ENCODE results near the gene DDX31. TPM values are rescaled to one million over a fixed set of nuclear protein-coding genes. Genes with fewer than 3 reads are reported as not detected.

Gene DDX31
- total RNA-seq, 2 donors from 2014 or later, result 7.6 to 19.7 TPM

DNA sequence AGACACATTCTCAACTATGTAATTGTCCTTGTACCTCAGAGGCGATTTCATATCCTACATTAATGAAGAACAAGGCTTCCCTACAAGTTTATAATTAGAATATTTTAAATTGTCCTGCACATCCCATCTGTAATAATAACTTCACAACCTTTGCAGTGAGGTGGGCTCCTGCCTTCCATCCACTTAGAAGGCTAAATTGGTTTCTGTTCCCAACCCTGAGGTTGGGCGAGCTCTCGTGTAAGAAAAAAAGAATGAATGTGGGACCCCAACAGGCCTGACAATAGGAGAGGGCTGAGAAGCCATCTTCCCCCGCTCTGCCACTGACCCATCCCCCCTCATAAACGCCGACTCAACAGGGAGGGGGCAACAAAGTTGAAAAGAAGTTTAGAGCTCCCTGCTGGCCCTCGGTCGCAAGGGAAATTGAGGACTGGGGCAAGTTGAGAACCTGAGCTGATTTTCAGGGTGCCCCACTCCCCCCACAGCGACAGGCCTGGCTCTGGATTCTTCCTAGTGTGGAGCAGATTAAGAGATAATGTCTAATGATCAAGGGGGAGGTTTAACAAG is 78.0 kb downstream of the DDX31 start:
- Histone ChIP-seq H3K27ac (no peak overlapping the region), H3K4me1 (ENCODE audit: control insufficient read depth in 1 of 2, low read depth in 2 of 2) (peaks cover 0 to 8% of the 10 kb centered on the region in 2 donors), H3K27me3 (replicated peaks; ENCODE audit: insufficient read depth) (peaks cover 14% of the 10 kb centered on the region), H3K9me3 (no peaks in the 10 kb centered on the region), H3K4me3 (no peak overlapping the region), H3K36me3 (peaks cover 12% of the 10 kb centered on the region)
- ATAC-seq (ENCODE audit: insufficient number of reproducible peaks, low FRiP score, low read depth) (no peak), DNase-seq (ENCODE audit: low spot score) (no peak)
- TF ChIP-seq, protein P1, sequence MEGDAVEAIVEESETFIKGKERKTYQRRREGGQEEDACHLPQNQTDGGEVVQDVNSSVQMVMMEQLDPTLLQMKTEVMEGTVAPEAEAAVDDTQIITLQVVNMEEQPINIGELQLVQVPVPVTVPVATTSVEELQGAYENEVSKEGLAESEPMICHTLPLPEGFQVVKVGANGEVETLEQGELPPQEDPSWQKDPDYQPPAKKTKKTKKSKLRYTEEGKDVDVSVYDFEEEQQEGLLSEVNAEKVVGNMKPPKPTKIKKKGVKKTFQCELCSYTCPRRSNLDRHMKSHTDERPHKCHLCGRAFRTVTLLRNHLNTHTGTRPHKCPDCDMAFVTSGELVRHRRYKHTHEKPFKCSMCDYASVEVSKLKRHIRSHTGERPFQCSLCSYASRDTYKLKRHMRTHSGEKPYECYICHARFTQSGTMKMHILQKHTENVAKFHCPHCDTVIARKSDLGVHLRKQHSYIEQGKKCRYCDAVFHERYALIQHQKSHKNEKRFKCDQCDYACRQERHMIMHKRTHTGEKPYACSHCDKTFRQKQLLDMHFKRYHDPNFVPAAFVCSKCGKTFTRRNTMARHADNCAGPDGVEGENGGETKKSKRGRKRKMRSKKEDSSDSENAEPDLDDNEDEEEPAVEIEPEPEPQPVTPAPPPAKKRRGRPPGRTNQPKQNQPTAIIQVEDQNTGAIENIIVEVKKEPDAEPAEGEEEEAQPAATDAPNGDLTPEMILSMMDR (IDR thresholded peaks at IDR 0.05), result no peak

DNA sequence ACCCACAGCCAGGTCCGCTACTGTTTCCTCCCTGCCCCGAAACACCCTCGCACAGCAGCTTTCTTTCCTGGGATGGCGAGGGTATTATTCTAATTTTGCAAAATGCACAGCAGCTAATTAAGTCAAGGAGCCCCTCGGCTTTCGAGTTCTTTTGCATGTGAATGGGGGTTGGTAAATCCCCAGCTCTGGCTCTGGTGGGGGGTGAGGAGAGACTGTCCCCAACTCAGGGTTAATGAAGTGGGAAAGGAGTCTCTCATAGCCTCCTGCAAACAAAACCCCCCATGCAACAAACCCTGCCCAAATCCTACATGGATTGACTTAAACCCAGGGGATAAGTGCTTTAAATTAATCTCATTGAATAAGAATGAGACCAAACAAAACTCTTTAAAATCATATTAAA is 78.5 kb downstream of the DDX31 start:
- Histone ChIP-seq H3K4me3 (no peak overlapping the region), H3K27me3 (replicated peaks; ENCODE audit: insufficient read depth) (peaks cover 17% of the 10 kb centered on the region), H3K9me3 (no peaks in the 10 kb centered on the region), H3K4me1 (ENCODE audit: control insufficient read depth in 1 of 2, low read depth in 2 of 2) (peaks cover 0 to 8% of the 10 kb centered on the region in 2 donors), H3K36me3 (peaks cover 12% of the 10 kb centered on the region), H3K27ac (no peak overlapping the region)
- TF ChIP-seq, protein P1 (IDR thresholded peaks at IDR 0.05), result no peak
- ATAC-seq (ENCODE audit: insufficient number of reproducible peaks, low FRiP score, low read depth) (no peak), DNase-seq (ENCODE audit: low spot score) (no peak)

DNA sequence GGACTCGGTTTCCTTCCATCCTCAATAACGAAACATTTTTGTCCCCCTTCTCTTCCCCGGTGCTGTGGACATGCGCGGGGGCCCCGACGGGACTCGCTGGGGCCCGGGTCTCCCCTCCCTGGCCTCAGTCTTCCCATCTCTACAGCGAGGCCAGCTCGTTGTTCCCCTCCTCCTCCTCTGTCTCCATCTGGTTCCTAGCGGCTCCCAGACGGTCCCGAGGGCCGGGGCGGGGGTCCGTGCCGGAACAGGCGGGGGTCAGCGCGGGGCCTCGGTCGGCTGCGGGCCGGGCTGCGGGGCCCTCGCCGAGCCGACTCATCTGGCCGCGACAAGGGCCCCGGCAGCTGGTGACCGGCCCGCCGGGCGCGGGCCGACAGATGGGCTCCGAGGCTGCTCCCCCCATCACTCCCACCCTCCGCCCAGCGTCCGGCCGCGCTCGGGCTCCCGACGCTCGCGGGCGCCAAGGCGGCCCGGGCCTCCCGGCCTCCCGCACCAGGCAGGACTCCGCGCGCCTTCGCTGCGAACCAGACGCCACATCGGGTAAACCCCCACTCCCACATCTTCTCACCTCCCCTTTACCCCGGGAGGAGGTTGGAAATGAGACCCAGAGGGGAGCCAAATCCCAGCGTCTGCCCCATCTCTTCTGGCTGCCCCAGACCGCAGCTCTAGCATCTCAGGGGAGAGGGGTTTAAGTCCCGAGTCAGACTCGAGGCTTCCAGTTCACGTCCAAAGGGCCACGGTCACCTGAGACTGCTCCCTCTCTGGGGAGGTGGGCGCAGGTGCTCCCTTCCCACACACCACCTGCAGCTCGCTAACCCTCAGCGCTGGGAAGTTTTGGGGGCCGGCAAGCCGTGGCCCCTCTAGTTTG is 79.2 kb downstream of the DDX31 start:
- H3K27ac ChIP-seq, result no peak overlapping the region
- peaks cover 20% of the 10 kb centered on the region for H3K27me3 ChIP-seq (replicated peaks; ENCODE audit: insufficient read depth)
- H3K9me3 ChIP-seq, result no peaks in the 10 kb centered on the region
- H3K36me3 ChIP-seq, result peaks cover 9% of the 10 kb centered on the region
- ATAC-seq (ENCODE audit: insufficient number of reproducible peaks, low FRiP score, low read depth) (no peak), DNase-seq (ENCODE audit: low spot score) (no peak)
- TF ChIP-seq, protein P1 (IDR thresholded peaks at IDR 0.05), result no peak
- H3K4me3 ChIP-seq, result no peak overlapping the region
- peaks cover 0 to 8% of the 10 kb centered on the region in 2 donors for H3K4me1 ChIP-seq (ENCODE audit: control insufficient read depth in 1 of 2, low read depth in 2 of 2)

DNA sequence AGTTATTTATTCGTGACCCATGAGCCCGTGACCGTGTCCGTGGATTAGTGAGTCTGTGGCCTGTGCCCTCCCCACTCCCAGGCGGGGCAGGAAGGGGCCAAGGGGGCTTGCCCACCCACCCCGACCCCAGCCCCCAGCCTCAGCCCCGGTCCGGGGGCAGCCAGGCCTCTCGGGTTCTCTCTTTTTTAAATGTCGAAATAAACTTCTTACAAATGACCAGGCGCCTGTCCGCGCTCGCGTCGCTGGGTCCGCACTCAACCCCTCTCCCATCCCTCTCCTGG is 79.8 kb downstream of the DDX31 start:
- Histone ChIP-seq H3K27ac (no peak overlapping the region), H3K4me1 (ENCODE audit: control insufficient read depth in 1 of 2, low read depth in 2 of 2) (peaks cover 0 to 8% of the 10 kb centered on the region in 2 donors), H3K4me3 (no peak overlapping the region), H3K27me3 (replicated peaks; ENCODE audit: insufficient read depth) (peaks cover 25% of the 10 kb centered on the region), H3K36me3 (peaks cover 9% of the 10 kb centered on the region), H3K9me3 (no peaks in the 10 kb centered on the region)
- TF ChIP-seq, protein P1 (IDR thresholded peaks at IDR 0.05), result no peak
- DNase-seq (ENCODE audit: low spot score) (no peak), ATAC-seq (ENCODE audit: insufficient number of reproducible peaks, low FRiP score, low read depth) (no peak)

DNA sequence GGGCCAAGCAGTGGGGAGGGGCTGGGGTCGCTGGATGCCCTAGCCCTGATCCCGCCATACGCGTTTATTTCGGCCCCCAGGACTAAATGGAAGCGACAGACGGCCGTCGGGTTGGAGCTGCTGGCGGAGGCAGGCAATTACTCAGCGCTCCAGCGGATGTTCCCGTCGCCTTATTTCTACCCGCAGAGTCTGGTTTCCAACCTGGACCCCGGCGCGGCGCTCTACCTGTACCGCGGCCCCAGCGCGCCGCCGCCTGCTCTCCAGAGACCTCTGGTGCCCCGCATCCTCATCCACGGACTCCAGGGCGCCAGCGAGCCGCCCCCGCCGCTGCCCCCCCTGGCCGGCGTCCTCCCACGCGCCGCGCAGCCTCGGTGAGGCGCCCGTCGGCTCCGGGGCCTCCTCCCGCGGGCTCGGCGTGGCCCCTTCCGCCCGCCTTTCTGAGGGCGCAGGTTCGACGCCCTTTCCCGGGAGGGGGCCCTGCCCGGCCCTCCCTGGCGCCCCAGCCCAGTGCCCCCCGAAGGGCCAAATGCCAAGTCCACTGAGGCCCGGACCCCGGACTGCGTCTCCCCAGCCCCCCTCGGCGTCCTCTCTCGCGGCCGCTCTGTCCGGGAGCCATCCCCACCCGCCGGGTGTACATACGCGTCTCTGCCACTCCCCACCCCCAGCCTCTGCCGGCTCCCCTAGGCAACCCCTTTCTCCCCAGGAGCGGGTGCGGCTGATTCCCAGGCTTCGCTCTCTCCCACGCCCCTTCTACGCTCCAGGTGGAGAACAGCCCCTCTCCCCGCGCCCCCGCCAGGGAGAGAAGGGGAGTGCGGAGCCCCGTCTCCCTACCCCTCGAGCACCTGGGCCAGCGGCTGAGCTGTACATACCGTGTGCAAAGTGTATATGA is 80.4 kb downstream of the DDX31 start:
- no peak overlapping the region for H3K4me3 ChIP-seq
- DNase-seq (ENCODE audit: low spot score), result no peak
- H3K27ac ChIP-seq, result no peak overlapping the region
- no peak for ATAC-seq (ENCODE audit: insufficient number of reproducible peaks, low FRiP score, low read depth)
- peaks cover 26% of the 10 kb centered on the region for H3K27me3 ChIP-seq (replicated peaks; ENCODE audit: insufficient read depth)
- TF ChIP-seq, protein P1 (IDR thresholded peaks at IDR 0.05), result no peak
- H3K9me3 ChIP-seq, result no peaks in the 10 kb centered on the region
- peaks cover 4% of the 10 kb centered on the region for H3K36me3 ChIP-seq
- H3K4me1 ChIP-seq (ENCODE audit: control insufficient read depth in 1 of 2, low read depth in 2 of 2), result peaks cover 0 to 8% of the 10 kb centered on the region in 2 donors
